SW480 (cell line): ENCODE results near the gene EXOSC9.
"Not testable (repeated sequence)": the region's sequence is repeated elsewhere in the genome, so short reads cannot be mapped to it uniquely, and the experiment has no call there.

Experiments used
- DNase-seq: peaks from one replicate; pipeline ENCODE4 v3.0.0-alpha.2; 2016; ENCODE audit warnings: low spot score

Gene EXOSC9

DNA sequence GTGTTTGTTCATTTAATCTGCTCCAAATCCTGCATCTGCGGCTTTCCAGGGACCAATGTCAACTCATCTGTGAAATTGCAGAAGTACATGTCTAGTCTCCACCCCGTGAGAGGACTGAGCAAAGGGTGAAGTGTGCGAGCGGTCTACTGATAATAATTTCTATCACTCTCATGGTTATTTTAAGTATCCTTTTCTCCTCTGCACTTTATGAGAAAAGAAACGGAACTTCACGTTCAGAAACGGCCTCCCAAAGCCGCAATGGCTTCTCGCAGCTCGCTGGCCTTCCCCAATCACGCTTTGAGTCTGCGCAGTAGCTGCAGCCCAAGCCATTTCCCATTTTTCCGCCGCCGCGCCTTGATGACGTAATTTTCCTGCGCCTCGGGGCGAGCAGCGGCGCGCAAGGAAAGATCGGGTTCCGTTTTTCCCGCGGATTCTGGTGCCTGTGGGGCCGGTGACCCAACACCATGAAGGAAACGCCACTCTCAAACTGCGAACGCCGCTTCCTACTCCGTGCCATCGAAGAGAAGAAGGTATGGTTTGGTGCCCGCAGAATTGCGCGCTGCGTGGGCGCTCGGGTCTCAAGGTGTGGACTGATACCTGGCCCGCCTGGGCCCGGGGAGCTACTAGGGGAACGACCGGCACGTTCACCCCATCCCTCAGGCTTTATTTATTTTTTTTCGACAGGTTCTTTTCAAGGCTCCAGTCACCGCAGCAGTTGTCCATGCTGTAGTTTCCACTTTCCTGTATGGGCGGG is at the start of gene EXOSC9:
TSS of gene EXOSC9 (plus strand) at position 363 of the 754 bp plus-strand sequence. CDS start at position 465, 102 bp downstream.
- DNase-seq: peak; percentile 81

- DNase-seq: not testable (repeated sequence)
These were observed 49.0 kb upstream of the EXOSC9 start for GRCh38 chr4:121752142-121752541.

DNA sequence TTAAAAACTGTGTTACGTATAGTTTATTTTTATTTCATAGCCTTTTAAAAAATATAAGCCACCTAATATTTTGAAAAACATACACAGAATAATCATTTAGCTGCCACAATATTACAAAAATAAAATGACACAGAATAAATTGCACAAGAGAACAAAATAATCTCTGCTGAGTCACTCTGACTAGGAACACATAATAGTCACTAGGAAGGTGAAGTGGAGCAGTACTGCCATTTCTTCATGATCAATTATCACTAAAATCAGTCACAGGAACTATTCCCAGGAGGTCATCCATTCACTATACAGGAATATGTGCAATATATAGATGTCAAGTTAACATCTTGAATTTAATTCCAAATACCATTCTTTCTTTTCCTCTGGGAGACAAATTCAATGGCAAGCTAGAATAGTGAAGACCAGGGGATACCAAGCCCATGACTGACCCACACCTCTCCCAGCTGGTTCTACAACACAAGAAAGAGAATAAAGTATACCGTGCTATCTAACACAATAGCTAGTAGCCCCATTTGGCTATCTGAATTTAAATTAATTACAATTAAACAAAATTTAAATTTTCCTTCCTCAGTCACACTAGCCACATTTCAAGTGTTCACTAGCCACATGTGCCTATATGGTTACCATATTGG is 42.1 kb upstream of the EXOSC9 start:
- no peak for DNase-seq

- no peak for DNase-seq
These were observed 40.9 kb upstream of the EXOSC9 start for GRCh38 chr4:121760205-121760604.

DNA sequence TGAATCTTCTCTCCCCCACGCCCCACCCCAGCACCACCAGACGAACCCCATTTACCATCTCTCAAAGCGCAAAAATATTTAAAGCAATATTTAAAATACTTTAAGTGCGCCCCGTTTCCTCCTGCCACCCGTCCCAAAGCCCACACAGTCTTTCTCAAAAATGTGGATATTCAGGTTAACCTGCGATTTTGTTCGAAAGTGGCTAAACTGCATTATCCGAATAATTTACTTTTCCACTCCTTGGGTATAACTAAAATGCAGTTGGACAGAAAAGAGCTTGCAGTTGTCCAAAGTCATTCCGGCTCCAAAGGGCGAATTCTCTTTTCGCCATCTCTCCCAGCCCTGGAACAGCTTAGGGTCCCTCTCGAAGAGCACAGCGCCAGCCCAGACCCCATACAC is 36.8 kb upstream of the EXOSC9 start:
- no peak for DNase-seq

DNA sequence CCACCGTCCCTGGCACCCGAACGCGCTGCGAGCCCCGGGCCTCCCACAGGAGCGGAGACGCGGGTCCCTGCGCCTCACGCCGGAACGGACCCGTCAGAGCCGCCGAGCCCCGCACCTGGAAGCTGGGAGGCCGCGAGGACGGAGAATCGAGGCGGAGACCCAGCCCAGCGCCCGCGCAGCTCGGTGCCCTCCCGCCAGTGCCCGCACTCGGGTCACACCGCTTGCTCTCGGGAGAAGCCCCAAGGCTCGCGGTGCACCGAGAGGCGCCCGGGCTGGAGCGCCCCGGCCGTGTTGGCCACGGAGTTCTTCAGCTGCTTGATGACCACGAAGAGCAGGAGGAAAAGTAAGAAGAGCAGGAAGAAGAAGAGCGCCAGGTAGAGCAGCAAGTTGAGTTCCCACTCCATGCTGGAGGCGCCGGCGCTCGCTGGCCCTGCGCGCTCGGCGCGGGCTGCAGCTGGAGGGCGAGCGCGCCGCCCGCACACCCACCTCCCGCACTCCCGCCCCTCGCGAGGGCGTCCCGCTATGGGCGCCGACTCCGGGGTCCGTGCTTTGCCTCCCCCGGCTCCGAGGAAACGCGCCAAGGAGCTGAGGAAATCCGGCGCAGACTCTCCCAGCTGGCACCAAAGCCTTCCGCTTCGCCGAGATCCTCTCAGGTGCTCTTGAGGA is 36.3 kb upstream of the EXOSC9 start, which contains the start of gene SMIM43:
TSS of gene SMIM43 (minus strand) at position 463 of the 666 bp plus-strand sequence. CDS start at position 404, 59 bp downstream.
- DNase-seq: no peak

GRCh38 chr4:121765368-121765705 is 35.8 kb upstream of the EXOSC9 start:
- no peak for DNase-seq

DNA sequence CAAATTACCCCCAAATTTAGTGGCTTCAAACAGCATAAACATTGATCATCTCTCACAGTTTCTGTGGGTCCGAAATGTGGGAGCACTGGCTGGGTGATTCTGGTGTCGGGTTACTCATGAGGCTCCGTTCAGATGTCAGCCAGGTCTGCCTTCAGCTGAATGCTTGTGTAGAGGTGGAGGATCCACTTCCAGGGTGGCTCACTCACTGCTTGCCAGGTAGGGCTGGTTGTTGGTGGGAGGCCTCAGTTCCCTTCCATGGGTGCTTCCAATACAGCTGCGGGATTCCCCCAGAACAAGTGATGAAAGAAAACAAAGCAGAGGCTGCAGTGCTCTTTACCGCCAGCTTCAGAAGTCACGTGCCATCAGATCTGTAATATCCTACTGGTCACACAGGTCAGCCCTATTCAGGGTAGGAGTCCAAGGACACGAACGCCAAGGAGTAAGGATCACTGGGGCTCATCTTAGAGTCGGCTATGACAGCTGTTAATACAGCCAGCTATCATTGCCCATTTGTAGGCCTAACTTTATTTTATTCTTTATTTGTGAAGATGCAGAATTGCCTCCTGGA is 35.1 kb upstream of the EXOSC9 start:
- no peak for DNase-seq

DNA sequence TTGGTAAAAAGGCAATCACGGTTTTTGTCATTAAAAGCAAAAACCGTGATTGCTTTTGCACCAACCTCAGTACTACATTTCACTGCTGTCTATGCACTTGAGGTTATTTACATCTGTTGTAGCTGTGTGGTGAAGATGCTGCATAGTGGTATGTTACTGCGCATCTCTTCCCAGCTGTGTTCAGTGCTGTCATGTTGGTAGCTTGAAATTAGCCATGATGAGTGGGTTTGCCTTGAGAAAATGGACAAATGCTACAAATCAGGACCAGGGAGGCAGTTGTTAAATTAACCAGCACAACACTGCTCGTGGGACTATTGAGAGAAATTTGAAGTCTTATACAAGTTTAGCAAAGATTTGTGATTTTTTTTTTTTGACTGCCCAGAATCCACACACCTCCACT is 34.0 kb upstream of the EXOSC9 start:
- DNase-seq: no peak

GRCh38 chr4:121769341-121769740 is 31.8 kb upstream of the EXOSC9 start:
- no peak for DNase-seq

- DNase-seq: no peak
These were observed 29.3 kb upstream of the EXOSC9 start for GRCh38 chr4:121771869-121772268.

DNA sequence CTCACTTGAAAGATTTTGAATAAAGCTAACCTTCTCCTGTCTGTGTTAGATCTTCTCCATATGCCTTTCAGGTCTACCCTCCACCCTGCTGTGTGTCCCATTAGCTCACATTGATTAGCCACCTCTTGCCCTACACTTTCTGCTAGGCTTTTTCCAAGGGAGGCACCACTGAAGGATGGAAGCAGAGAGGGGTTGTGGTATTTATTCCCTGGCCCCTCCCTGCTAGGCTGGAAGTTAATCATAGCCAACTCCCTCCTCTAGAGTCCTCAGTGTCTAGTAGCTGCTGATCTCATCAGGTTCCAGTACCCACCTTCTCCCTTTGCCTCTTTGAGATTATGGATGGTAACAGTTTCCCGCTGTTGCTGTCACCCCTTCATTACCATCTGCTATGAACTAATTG is 27.2 kb upstream of the EXOSC9 start:
- no peak for DNase-seq

DNA sequence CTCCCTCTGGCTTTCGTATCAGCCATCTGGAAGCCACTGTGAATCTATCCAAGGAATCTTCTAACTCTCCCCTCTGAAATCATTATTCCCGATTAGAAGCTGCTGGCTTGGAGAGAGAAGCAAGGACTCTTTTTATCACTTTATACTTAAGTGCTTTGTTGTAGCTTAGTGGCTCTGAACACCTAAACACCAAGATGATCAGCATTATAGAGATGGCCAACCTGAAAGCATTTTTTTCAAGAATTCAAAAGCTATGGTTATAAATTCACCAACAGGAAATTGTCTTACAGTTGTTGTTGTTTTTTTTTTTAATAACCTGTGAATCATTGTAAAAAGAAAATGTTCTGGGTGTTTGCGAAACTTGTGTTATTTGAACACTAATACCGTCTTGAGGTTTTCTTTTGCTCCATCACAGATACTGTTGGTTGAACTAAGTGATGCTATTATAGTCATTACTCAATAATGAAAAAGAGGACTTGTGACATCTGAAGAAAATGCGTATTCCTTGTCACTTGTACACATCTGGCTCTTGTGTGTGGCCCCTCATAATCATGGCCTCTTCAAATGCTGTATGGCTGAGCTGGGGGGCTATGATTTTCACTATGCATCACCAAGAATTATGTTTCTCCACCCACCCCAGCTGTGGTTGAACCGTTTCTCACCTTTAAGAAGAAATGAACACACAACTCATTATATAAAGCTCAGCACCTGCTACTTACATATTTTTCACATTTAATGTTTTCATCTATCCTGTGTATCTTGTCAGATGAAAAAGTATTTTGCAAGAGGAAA is 24.3 kb upstream of the EXOSC9 start:
- DNase-seq: no peak

- no peak for DNase-seq
These were observed 23.5 kb upstream of the EXOSC9 start for GRCh38 chr4:121777625-121778024.

DNA sequence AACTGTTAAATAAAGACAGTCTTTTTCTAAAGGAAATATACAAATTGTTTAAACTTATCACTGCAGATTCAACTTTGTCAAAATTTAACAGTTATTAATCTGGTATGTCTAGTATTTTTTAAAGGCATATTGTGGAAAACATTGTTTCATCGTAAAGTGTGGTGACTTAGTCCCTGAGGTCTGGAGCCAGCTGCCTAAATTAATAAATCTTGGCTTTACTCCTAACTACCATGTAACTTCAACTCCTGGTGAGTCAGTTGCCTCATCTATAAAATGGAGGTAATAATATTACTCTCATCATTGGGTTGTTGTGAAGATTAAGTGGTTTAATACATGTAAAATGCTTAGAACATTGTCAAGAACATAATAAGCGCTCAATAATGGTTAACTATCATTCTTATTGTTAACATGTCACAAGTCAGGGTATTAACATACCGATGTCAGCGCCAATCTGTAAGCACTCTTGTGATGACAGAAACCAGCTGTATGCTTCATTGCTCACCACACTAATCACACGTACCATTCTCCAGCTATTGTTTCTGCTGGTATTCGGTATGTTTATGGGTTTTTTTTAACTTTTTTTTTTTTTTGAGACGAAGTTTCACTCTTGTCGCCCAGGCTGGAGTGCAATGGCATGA is 22.0 kb upstream of the EXOSC9 start:
- no peak for DNase-seq

- DNase-seq: no peak
These were observed 17.9 kb upstream of the EXOSC9 start for GRCh38 chr4:121783210-121783609.

DNA sequence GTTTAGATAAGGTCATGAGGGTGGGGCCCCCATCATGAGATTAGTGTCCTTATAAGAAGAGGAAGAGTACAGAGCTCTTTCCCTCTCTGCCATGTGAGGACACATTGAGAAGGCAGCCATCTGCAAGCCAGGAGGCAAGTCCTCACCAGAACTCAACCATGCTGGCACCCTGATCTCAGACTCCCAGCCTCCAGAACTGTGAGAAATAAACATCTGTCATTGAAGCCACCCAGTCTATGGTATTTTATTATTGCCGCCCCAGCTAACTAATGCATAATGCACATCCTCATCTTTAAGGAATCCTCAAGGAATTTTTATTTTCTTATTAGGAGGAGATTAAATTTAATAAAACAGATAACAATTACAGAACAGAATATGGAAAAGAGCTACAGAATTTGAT is 16.7 kb upstream of the EXOSC9 start:
- no peak for DNase-seq

DNA sequence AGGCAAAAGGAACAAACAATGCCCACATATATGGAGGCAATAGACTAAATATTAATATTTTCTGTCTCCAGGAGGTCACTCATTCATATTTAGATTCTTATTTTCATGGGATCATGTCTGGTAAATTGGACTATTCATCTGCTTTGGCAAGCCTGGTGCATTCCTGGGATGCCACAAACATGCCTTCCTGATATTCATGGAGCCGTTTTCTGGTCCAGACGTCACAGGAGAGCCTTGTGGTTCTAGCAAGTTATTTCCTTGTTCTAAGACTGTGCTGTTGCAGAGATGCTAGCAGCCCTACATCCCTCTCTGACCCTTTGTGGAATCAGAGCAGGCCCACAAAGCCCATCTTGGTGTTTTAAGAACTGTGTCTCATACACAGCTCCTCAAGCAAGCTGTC is 16.1 kb upstream of the EXOSC9 start:
- DNase-seq: peak; percentile 31

- no peak for DNase-seq
These were observed 15.6 kb upstream of the EXOSC9 start for GRCh38 chr4:121785479-121785878.

- no peak for DNase-seq
These were observed 14.9 kb upstream of the EXOSC9 start for GRCh38 chr4:121786221-121786620.

DNA sequence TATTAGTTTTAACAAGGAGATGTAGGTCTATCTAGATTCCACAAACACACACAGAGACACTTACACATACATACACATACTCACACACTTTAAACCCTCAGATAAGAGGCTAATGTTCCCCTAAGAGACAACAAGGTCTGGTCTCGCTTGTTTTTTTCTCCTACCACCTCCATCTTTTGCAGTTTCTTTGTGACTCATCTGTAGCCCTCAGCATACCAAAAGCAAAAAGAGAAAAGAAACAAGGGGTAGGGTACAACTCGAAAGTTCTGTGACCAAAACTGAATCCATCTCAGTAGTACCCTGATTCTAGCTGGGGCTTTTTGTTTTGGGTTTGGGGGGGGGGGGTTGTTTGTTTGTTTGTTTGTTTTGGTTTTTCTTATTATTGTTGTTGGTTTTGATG is 12.2 kb upstream of the EXOSC9 start:
- DNase-seq: no peak

GRCh38 chr4:121789455-121789854 is 11.7 kb upstream of the EXOSC9 start:
- no peak for DNase-seq
